ENCODE measurements around the gene XAF1. TPM values are rescaled to one million over a fixed set of nuclear protein-coding genes. Genes with fewer than 3 reads are reported as not detected.

XAF1 gene
- total RNA-seq, 4 donors from 2014 or later, result 6.7 to 15.5 (median 14.1) TPM

DNA sequence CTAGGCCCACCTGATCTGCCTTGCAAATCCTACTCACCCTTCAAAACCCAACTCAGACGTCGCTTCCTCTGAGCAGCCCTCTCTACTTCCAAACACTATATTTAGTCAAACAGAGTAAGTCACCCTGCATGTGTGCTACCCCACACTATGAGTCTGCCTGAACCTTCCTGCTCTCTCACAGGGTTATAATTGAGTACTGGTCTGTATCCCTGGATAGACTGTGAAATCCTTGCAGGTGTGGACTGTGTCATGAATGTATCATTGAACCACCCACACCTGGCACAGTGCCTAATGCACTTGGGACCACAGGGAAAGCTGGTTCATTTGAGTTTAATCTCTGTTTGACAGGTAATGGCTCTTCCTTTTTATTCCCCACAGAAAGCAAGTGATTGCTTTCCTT is 23.6 kb downstream of the XAF1 start:
- no peak overlapping the region for H3K27ac ChIP-seq
- in situ Hi-C loops (cut with MboI; ENCODE audit: low pct_ligation_motif_present in 1 of 4, low pct_unique_long_range_greater_than_20kb in 1 of 4, low sequenced_read_pairs in 3 of 4), result loop anchor here in 1 of 4 donors (25.0 kb wide), 1 partner anchor 92 kb away; no protein-coding TSS in a partner anchor
- DNase-seq, result no peak
- WGBS, 2 donors (ENCODE audit: low coverage in 1 of 2), result 57% methylated on average over 2 of the region's 2 CpGs; no CpG with 5 or more reads in 1 of the 2 donors
- H3K4me3 ChIP-seq, result no peak overlapping the region
- peaks cover 6 to 10% of the 10 kb centered on the region in 2 donors for H3K9me3 ChIP-seq
- H3K36me3 ChIP-seq, result peaks cover 0 to under 1% (median 0%) of the 10 kb centered on the region in 4 donors
- TF ChIP-seq POLR2AphosphoS5 (IDR thresholded peaks at IDR 0.05), result no peak
- no peak for TF ChIP-seq EP300 (IDR thresholded peaks at IDR 0.05; ENCODE audit: low read depth)
- no peak for TF ChIP-seq POLR2A (IDR thresholded peaks at IDR 0.05)
- no peak for TF ChIP-seq CTCF (IDR thresholded peaks at IDR 0.05)
- H3K4me1 ChIP-seq, result peaks cover 0 to 4% (median 0%) of the 10 kb centered on the region in 4 donors
- intact Hi-C loops (cut with DNase I; ENCODE audit: low total_unique reads), result no loop called here
- H3K27me3 ChIP-seq, result peaks cover 42% of the 10 kb centered on the region

- 81% methylated on average over 8 of the region's 8 CpGs; no CpG with 5 or more reads in 1 of the 2 donors for WGBS, 2 donors (ENCODE audit: low coverage in 1 of 2)
- DNase-seq, result no peak
- peaks cover 5 to 8% of the 10 kb centered on the region in 2 donors for H3K9me3 ChIP-seq
- intact Hi-C loops (cut with DNase I; ENCODE audit: low total_unique reads), result no loop called here
- H3K4me1 ChIP-seq, result peaks cover 0 to 4% (median 0%) of the 10 kb centered on the region in 4 donors
- H3K27me3 ChIP-seq, result peaks cover 41% of the 10 kb centered on the region
- TF ChIP-seq EP300 (IDR thresholded peaks at IDR 0.05; ENCODE audit: low read depth), result no peak
- TF ChIP-seq CTCF (IDR thresholded peaks at IDR 0.05), result no peak
- TF ChIP-seq POLR2AphosphoS5 (IDR thresholded peaks at IDR 0.05), result no peak
- TF ChIP-seq POLR2A (IDR thresholded peaks at IDR 0.05), result no peak
- no peak overlapping the region for H3K27ac ChIP-seq
- in situ Hi-C loops (cut with MboI; ENCODE audit: low pct_ligation_motif_present in 1 of 4, low pct_unique_long_range_greater_than_20kb in 1 of 4, low sequenced_read_pairs in 3 of 4), result loop anchor here in 1 of 4 donors (25.0 kb wide), 1 partner anchor 93 kb away; no protein-coding TSS in a partner anchor
- no peak overlapping the region for H3K4me3 ChIP-seq
- H3K36me3 ChIP-seq, result no peaks in the 10 kb centered on the region
These were observed 24.2 kb downstream of the XAF1 start for GRCh38 chr17:6780001-6780400.

- DNase-seq, result no peak
- in situ Hi-C loops (cut with MboI; ENCODE audit: low pct_ligation_motif_present in 1 of 4, low pct_unique_long_range_greater_than_20kb in 1 of 4, low sequenced_read_pairs in 3 of 4) (loop anchor here in 1 of 4 donors (25.0 kb wide), 1 partner anchor 94 kb away; no protein-coding TSS in a partner anchor), intact Hi-C loops (cut with DNase I; ENCODE audit: low total_unique reads) (no loop called here)
- WGBS, 2 donors (ENCODE audit: low coverage in 1 of 2), result 63% methylated on average over 3 of the region's 3 CpGs; no CpG with 5 or more reads in 1 of the 2 donors
- no peaks in the 10 kb centered on the region for H3K36me3 ChIP-seq
- TF ChIP-seq POLR2A (IDR thresholded peaks at IDR 0.05), result no peak
- no peak for TF ChIP-seq EP300 (IDR thresholded peaks at IDR 0.05; ENCODE audit: low read depth)
- TF ChIP-seq CTCF (IDR thresholded peaks at IDR 0.05), result no peak
- TF ChIP-seq POLR2AphosphoS5 (IDR thresholded peaks at IDR 0.05), result no peak
- no peak overlapping the region for H3K27ac ChIP-seq
- peaks cover 0 to 2% (median 0%) of the 10 kb centered on the region in 4 donors for H3K4me1 ChIP-seq
- H3K9me3 ChIP-seq, result peaks cover 3 to 5% of the 10 kb centered on the region in 2 donors
- H3K27me3 ChIP-seq, result peaks cover 41% of the 10 kb centered on the region
- H3K4me3 ChIP-seq, result no peak overlapping the region
These were observed 25.0 kb downstream of the XAF1 start for GRCh38 chr17:6780886-6781285.

DNA sequence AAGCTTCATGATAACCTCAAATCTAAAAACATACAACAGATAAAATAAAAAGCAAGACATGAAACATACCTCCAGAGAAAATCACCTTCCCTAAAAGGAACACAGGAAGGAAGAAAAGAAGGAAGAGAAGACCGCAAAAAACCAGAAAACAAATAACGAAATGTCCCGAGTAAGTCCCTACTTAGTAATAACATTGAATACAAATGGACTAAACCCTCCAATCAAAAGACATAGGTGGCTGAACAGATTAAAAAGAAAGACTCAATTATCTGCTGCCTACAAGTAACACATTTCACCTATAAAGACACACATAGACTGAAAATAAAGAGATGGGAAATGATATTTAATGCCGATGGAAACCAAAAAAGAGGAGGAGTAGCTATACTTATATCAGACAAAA is 26.4 kb downstream of the XAF1 start:
- no peak overlapping the region for H3K27ac ChIP-seq
- H3K9me3 ChIP-seq, result peaks cover 3 to 5% of the 10 kb centered on the region in 2 donors
- no peak for TF ChIP-seq POLR2A (IDR thresholded peaks at IDR 0.05)
- no peak for TF ChIP-seq EP300 (IDR thresholded peaks at IDR 0.05; ENCODE audit: low read depth)
- TF ChIP-seq POLR2AphosphoS5 (IDR thresholded peaks at IDR 0.05), result no peak
- no peak for TF ChIP-seq CTCF (IDR thresholded peaks at IDR 0.05)
- in situ Hi-C loops (cut with MboI; ENCODE audit: low pct_ligation_motif_present in 1 of 4, low pct_unique_long_range_greater_than_20kb in 1 of 4, low sequenced_read_pairs in 3 of 4) (loop anchor here in 1 of 4 donors (25.0 kb wide), 1 partner anchor 95 kb away; no protein-coding TSS in a partner anchor), intact Hi-C loops (cut with DNase I; ENCODE audit: low total_unique reads) (no loop called here)
- WGBS, 2 donors (ENCODE audit: low coverage in 1 of 2), result 86% methylated on average over 4 of the region's 4 CpGs
- no peak overlapping the region for H3K4me3 ChIP-seq
- H3K4me1 ChIP-seq, result no peaks in the 10 kb centered on the region
- H3K36me3 ChIP-seq, result no peaks in the 10 kb centered on the region
- no peak for DNase-seq
- peaks cover 41% of the 10 kb centered on the region for H3K27me3 ChIP-seq

Measured in transverse colon (tissue), 4 donors.